ENCODE data around the gene RRP1B. TPM values are rescaled to one million over a fixed set of nuclear protein-coding genes. Genes with fewer than 3 reads are reported as not detected.
A peak's percentile ranks its signal among the peaks of the same experiment; 100 is the strongest.
"Not testable (repeated sequence)": the region's sequence is repeated elsewhere in the genome, so short reads cannot be mapped to it uniquely, and the experiment has no call there.

Gene RRP1B
- 10 to 100 TPM; 30.2 to 31.0 (median 30.5) TPM for polyA plus RNA-seq (ENCODE audit: insufficient read length in 4 of 4)

DNA sequence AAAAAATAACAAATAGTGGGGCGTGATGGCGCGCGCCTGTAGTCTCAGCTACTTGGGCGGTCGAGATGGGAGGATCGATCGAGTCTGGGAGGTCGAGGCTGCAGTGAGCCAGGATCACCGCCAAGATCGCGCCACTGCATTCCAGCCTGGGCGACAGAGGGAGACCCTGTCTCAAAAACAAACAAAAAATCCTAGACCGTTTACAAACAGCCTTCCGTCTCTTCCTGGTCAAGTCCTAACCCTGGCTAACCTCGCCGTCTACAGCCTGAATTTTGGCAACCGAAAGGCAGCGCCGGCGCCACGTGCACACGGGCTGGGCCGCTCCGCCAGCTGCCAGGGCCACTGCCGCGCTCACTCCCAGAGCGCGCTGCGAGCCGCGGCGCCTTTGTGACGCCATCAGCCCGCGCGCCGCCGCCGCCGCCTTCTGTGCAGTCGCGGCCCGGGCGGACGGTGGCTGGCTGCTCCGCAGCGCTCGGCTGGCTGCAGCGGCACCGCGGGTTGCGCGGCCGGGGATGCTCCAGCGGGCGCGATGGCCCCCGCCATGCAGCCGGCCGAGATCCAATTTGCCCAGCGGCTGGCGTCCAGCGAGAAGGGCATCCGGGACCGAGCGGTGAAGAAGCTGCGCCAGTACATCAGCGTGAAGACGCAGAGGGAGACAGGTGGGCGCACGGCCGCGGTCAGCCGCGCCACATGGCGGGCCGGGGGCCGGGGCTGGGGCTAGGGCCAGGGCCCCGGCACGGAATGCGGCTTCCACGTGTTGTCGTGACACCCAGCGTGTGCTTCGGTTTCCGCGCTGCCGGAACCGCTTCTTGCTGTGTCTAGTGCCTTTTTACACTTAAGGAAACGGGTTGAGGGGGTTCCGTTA, at the start of gene RRP1B, which contains the start of gene HSF2BP:
Gene RRP1B, plus strand, starts transcription at position 425 of the 865 bp plus-strand sequence. Its CDS starts 105 bp downstream, at position 530.
Gene HSF2BP, minus strand, starts transcription at position 353 of the 865 bp plus-strand sequence. CDS start 1,392 bp downstream, outside the sequence.
- peak; percentile 60 to 78 (median 70) for DNase-seq (ENCODE audit: low read depth in 4 of 4, low spot score in 3 of 4)

- DNase-seq (ENCODE audit: low read depth in 4 of 4, low spot score in 3 of 4) = peak; percentile 16 to 46 (median 31)
These were observed 47.6 kb upstream of the RRP1B start for GRCh38 chr21:43611598-43612369.

DNA sequence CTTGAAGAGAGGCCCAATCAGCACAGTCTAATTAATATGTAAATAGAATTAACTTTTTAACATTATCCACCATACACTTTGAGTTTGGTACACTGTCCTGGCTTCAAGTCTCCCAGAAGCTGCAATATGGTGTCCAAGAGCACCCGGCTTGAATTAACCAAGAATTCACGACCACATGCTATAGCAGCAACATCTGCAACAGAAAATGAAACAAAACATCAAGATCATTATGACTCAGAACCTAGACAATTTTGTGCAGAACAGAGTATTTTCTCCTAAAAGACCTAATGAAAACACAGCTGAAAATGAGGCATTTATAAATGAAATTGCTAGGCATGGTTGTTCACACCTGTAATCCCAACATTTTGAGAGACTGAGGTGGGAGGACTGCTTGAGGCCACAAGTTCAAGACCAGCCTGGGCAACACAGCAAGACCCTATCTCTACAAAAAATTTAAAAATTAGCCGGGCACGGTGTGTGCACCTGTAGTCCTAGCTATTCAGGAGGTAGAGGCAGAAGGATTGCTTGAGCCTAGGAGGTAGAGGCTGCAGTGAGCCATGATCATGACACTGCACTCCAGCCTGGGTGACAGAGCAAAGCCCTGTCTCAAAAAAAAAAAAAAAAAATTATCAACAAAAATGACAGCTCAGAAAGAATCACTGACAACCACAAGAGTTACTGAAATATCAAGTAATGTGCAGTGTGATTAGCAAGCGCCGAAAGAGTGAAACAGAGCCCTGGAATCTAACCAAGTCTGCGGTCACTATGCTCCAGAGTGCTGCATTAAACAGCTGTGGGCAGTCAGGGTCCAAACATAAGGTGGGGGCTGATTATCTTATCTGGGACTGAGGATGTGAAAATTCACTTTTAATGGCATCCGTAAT, 45.4 kb upstream of the RRP1B start:
- no peak for DNase-seq (ENCODE audit: low read depth in 4 of 4, low spot score in 3 of 4)

DNA sequence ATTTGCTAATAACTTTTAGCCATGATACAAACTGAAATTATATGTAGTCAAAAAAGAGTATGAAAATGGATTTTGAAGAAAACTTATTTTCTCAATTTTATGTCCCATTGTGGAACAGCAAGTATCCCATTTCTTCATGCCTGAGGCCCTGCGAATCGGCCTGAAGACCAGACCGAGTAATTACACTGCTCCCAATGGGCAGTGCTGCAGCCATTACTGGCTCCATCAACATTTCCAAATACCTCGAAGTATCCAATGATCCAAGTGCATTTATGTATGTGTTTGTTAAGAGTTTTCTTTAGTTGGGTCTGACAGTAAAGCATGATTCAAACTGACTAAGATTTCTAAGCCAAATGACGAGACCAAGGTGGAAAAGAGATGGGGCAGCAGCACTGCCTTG, 44.5 kb upstream of the RRP1B start:
- no peak for DNase-seq (ENCODE audit: low read depth in 4 of 4, low spot score in 3 of 4)

DNA sequence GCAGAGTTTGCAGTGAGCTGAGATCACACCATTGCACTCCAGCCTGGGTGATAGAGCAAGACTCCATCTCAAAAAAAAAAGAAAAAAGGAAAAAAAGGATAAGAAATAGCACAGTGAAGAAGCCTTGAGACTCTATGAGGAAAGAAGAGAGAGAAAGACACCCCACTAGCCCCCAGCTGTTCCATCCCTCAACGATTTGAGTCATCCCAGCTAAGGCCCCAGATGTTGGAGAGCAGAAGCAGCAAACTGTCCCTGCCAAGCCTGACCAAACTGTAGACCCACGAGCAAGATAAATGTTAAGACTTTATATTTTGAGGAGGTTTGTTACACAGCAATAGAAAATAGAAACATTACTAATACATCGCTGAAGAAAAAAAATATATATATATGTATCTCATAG, 42.5 kb upstream of the RRP1B start:
- not testable (repeated sequence) for DNase-seq (ENCODE audit: low read depth in 4 of 4, low spot score in 3 of 4)

GRCh38 chr21:43618940-43619339, 40.4 kb upstream of the RRP1B start:
- DNase-seq (ENCODE audit: low read depth in 4 of 4, low spot score in 3 of 4) = no peak

DNA sequence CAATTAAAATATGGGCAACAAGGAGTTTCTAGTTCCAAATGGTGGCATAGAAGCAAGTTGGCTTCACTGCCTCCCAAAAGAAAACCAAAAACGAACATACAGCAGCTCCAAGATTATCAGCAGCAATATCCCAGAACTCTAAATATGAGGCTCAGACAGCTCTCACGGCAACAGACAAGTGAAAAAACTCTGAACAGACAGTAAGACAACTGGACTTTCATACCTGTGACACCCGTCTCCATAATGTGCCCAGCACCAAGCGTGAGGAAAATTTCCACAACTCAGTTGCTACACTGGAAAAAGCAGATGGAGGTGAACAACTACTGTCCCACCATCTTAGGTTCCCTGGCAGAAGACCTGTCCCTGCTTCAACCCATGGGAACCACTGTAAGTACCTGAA, 40.0 kb upstream of the RRP1B start:
- no peak for DNase-seq (ENCODE audit: low read depth in 4 of 4, low spot score in 3 of 4)

DNA sequence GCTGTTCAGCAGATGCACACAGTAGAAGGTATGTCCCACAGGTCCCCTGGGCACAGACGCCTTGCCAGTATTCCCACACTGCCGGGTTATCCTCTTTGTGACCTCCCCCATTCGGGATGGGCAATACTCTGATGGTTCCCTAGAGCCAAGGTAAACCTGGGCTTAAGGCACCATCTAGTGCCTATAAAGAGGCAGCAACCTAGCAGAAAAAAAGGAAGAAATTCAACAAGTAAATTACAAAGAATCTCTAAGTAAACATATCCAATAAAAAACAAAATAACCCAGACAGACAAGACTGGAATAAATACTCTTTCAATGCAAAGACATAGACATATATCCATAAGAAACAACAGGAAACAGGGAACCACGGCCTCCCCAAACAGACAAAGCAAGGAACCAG, 39.5 kb upstream of the RRP1B start:
- DNase-seq (ENCODE audit: low read depth in 4 of 4, low spot score in 3 of 4) = no peak

DNA sequence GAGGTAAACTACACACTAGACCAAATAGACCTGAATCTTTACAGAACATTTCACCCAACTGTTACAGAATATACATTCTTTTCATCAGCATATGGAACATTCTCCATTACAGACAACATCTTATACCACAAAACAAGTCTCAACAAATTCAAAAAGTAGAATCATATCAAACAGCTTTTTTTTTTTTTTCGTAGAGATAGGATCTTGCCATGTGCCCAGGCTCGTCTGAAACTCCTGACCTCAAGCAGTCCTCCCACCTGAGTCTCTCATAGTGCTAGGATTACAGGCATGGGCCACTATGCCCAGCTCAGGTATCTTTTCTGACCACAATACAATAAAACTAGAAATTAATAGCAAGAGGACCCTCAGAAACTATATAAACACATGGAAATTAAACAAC, 36.6 kb upstream of the RRP1B start:
- no peak for DNase-seq (ENCODE audit: low read depth in 4 of 4, low spot score in 3 of 4)

DNA sequence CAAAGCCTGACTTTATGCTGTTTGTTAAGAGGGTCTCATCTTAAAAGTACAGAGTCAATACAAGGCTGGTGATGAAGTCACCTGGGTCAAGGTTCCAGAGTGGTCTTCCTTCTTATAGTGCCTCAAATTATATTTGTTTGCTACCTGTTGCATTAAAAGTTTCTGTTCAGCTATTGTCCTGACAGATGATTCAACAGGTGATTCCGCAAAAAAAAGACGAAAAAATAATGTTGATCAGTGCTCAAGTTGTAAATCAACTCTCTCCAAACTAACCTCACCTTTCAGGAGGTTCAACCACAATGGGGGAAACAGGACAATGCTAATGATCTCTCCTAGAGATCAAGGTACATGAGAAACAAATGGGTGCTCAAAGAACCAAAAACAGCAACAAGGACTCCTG, 35.8 kb upstream of the RRP1B start:
- no peak for DNase-seq (ENCODE audit: low read depth in 4 of 4, low spot score in 3 of 4)

DNA sequence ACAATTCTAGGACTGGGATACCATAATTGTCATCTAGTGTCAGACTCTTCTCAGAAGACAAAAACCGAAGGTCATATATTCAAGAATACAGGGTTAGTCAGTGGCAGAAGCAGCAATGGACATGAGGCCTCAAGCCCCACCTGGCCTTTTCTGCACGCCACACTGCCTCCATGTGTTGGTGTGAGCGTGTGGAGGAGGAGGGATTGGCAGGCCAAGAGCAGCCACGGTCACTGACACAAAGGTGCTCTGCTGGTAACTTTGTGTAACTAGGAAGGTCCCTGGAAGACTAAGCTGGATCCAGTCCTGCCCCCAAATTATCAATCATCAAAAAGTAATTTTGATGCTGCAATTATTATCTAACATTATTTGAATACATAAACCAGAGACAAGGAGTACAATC, 35.0 kb upstream of the RRP1B start:
- DNase-seq (ENCODE audit: low read depth in 4 of 4, low spot score in 3 of 4) = no peak

- no peak for DNase-seq (ENCODE audit: low read depth in 4 of 4, low spot score in 3 of 4)
These were observed 33.0 kb upstream of the RRP1B start for GRCh38 chr21:43626390-43626789.

GRCh38 chr21:43627527-43627926, 31.8 kb upstream of the RRP1B start:
- no peak for DNase-seq (ENCODE audit: low read depth in 4 of 4, low spot score in 3 of 4)

GRCh38 chr21:43631411-43632107, 27.8 kb upstream of the RRP1B start:
- DNase-seq (ENCODE audit: low read depth in 4 of 4, low spot score in 3 of 4) = no peak

DNA sequence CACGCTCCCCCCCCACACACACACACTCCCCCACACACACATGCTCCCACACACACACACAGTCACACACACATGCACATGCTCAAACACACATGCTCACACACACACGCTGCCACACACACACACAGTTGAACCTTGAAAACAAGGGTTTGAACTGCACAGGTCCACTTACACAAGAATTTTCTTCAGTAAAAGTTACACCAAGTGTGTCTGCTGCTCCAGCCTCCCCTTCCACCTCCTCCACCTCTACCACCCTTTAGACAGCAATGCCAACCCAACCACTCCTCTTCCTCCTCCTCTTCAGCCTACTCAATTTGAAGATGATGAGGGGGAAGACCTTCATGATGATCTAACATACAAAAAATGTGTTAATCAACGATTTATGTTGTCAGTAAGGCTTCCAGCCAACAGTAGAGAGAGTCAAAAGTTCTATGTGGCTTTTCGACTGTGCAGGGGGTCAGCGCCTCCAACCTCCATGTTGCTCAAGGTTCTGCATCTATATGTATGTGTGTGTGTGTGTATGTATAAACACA, 26.9 kb upstream of the RRP1B start:
- DNase-seq (ENCODE audit: low read depth in 4 of 4, low spot score in 3 of 4) = no peak

DNA sequence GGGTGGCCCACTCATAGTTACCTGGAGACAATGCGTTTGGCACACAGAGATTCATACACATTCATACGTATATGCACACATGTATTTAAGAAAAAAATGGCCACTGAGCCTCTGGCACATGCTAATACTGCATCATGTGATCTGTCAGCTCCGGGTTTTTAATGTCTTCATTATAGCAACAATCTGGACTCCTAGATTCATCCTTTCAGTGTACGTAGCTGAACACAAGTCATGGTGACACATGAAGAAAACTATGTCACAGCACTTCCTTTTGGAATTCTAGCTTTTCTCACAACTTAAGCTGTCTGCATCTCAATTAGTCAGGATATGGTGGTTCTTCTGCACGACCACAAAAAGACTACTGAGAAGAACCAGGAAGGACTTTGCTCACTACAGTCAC, 24.7 kb upstream of the RRP1B start:
- no peak for DNase-seq (ENCODE audit: low read depth in 4 of 4, low spot score in 3 of 4)

DNA sequence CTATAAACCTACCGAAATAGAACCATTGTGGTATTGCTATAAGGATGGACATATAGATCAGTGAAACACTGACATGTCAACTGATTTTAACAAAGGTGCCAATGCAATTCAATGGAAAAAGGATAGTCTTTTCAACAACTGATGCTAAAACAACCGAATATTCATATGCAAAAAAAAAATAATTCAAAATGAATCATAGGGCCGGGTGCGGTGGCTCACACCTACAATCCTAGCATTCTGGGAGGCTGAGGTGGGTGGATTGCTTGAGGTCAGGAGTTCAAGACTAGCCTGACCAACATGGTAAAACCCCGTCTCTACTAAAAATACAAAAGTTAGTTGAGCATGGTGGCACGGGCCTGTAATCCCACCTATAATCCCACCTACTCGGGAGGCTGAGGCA, 23.9 kb upstream of the RRP1B start:
- no peak for DNase-seq (ENCODE audit: low read depth in 4 of 4, low spot score in 3 of 4)

DNA sequence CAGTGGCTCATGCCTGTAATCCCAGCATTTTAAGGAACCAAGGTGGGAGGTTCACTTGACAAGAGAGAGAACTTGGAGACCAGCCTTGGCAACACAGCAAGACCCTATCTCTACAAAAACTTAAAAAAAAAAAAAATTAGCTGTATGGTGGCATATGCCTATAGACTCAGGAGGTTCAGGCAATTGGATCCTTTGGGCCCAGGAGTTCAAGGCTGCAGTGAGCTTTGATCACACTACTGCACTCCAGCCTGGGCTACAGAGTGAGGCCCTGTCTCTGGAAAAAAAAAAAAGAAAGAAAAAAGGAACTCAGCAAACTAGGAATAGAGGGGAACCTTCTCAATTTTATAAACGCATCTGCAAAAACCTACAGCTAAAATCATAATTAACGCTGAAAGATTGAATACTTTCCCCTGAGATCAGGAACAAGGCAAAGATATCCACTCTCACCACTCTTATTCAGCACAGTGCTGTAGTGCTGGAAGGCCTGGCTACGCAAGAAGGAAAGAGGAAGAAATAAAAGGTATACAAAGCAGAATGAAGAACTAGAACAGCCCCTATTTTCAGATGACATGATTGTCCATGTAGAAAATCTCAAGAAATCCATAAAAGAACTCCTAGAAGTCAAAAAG, 21.7 kb upstream of the RRP1B start:
- DNase-seq (ENCODE audit: low read depth in 4 of 4, low spot score in 3 of 4) = no peak
